Retina (tissue), 1 donor: ENCODE results near the gene FAM83E.
"Not testable (repeated sequence)": the region's sequence is repeated elsewhere in the genome, so short reads cannot be mapped to it uniquely, and the experiment has no call there.

ENCODE experiments used
- DNase-seq: peaks from one replicate; pipeline ENCODE4 v3.0.0-alpha.2; 2016

Gene FAM83E

GRCh38 chr19:48608798-48609263, 6.0 kb downstream of the FAM83E start:
- peak; percentile 69 for DNase-seq

DNA sequence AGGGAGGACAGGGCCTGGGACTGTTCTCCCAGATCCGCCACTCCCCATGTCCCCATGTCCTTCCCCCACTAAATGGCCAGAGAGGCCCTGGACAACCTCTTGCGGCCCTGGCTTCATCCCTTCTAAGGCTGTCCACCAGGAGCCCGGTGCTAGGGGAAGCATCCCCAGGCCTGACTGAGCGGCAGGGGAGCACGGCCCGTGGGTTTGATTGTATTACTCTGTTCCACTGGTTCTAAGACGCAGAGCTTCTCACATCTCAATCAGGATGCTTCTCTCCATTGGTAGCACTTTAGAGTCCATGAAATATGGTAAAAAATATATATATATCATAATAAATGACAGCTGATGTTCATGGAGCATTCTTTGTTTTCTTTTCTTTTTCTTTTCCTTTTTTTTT, 7.5 kb downstream of the FAM83E start:
- DNase-seq: no peak

DNA sequence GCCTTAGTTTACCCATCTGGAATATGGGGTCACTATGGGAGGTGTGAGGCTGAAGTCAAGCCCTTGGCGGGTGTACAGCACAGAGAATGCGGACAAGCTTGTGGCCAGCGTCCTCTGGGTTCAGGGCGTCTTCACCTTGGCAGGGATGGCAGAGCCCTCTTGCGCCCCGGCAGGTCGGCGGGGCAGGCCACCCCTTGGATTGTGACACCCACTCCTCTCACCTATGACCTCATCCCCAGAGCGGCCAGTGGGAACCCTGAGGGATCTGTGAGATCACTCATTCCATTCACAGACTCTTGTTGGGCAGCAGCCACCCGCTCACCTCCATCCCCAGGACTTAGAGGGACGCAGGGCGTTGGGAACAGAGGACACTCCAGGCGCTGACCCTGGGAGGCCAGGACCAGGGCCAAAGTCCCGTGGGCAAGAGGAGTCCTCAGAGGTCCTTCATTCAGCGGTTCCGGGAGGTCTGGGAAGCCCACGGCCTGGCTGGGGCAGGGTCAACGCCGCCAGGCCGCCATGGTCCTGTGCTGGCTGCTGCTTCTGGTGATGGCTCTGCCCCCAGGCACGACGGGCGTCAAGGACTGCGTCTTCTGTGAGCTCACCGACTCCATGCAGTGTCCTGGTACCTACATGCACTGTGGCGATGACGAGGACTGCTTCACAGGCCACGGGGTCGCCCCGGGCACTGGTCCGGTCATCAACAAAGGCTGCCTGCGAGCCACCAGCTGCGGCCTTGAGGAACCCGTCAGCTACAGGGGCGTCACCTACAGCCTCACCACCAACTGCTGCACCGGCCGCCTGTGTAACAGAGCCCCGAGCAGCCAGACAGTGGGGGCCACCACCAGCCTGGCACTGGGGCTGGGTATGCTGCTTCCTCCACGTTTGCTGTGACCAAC, 8.2 kb downstream of the FAM83E start, which contains the start of gene SPACA4:
Gene SPACA4 (plus strand): TSS at position 280 of the 896 bp plus-strand sequence. CDS start 237 bp downstream, at position 517.
- DNase-seq: no peak

- DNase-seq: no peak
Measured at GRCh38 chr19:48603850-48604249, 11.0 kb downstream of the FAM83E start.

DNA sequence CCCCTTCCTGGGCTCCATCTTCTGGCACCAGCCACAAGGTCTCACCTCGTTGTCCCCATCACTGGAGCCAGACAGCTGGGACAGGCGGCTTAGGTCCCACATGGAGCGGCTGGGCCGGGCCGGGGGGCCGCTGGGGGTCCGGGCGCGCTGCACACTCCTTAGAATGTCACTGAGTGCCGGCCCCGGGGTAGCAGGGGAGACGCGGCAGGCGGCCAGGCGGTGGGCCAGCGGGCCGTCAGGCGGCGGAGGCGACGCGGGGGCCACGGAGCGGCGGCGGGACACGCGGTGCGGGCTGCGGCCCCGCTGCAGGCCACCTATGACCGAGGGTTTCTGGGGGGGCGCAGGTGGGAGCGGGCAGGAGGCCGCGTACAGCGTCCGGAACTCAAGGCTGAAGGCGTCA, 11.4 kb downstream of the FAM83E start:
- DNase-seq: no peak

DNA sequence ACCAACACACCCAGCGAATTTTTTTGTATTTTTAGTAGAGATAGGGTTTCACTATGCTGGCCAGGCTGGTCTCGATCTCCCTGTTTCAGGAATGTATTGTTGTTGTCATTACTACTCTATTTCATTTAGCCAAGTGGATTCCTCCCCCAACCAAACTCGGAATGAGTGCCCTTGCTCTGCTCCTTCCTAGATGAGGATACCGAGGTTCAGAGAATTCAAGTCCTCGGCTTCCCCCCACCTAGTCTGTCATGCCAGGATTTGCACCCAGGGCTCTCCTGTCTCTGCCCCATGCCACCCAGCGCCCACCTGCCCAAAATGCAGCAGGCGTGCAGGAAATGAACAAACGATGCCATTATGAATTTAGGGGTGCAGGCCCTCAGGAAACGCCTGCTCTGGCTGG, 11.9 kb downstream of the FAM83E start:
- no peak for DNase-seq

- DNase-seq: no peak
Measured at GRCh38 chr19:48600679-48601417, 14.0 kb downstream of the FAM83E start.

- DNase-seq: no peak
Measured at GRCh38 chr19:48598996-48599700, 15.7 kb downstream of the FAM83E start.

DNA sequence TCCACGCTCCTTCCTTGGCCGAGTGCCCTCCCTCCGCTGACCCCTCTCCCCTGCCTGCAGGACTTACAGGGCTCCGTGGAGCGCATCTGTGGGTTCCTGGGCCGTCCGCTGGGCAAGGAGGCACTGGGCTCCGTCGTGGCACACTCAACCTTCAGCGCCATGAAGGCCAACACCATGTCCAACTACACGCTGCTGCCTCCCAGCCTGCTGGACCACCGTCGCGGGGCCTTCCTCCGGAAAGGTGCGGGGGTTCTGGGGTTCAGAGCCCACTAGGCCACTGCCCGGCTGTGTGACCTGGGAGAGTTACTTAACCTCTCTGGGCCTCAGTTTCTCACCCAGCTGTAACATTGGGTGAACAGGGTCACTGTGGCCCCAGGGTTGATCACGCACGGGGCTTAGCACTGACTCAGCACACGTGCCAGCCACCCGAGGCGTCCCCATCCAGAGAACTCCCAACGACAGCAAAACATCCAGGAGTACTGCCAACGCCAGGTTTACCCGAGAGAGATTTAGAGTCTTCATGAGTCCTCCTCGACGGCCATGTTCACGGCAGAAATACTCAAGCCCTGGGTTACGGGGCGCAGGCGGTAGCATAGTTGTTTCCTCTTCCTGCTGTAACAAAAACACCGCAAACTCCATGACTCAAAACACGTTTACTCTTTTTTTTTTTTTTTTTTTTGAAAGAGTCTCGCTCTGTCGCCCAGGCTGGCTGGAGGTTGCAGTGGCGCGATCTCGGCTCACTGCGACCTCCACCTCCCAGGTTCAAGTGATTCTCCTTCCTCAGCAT, 18.0 kb downstream of the FAM83E start:
- DNase-seq: no peak

DNA sequence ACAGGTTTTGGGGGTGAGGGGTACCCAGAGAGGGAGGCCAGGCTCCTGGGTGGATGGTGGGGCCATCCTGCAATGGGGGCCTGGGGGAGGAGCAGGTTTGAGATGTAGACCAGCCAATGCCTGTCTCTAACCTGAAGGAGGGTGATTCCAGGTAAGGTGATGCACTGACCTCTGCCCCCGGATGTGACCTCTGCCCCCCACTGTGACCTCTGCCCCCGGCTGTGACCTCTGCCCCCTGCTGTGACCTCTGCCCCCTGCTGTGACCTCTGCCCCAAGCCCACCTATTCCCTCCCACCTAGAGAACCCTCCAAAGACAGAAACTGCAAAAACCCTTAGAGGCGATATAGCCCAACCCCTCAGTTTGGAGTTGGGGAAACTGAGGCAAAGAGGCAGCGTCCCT, 18.6 kb downstream of the FAM83E start:
- no peak for DNase-seq

DNA sequence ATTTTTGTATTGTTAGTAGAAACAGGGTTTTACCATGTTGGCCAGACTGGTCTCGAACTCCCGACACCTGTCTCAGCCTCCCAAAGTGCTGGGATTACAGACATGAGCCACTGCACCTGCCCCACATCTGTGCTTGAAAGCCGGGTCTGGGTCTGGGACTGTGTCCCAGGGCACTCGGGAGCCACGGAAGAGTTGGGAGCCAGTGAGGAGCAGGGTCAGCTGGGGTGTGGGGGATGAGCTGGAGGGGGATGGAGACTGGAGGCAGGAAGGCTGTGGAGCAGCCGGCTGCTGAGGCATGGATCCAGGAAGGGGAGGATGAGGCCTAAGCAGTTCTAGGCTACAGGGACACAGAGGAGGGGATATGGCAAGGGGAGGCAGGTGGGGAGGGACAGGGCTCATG, 19.0 kb downstream of the FAM83E start:
- no peak for DNase-seq

GRCh38 chr19:48595171-48595570, 19.7 kb downstream of the FAM83E start:
- DNase-seq: no peak

DNA sequence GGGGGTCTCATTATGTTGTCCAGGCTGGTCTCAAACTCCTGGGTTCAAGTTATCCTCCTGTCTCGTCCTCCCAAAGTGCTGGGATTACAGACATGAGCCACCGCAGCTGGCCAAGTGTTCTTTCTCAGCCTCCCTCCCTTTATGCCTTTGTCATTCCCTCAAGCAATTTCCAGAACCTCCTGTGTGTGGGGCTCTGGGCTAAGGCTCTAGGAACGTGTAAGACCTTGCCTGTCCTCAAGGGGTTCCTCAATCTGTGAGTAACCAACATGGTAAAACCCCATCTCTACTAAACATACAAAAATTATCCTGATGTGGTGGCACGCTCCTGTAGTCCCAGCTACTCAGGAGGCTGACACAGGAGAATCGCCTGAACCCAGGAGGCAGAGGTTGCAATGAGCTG, 23.9 kb downstream of the FAM83E start:
- DNase-seq: no peak

GRCh38 chr19:48588670-48589401, 26.0 kb downstream of the FAM83E start:
- DNase-seq: peak; percentile 90

GRCh38 chr19:48587387-48587786, 27.5 kb downstream of the FAM83E start:
- no peak for DNase-seq

DNA sequence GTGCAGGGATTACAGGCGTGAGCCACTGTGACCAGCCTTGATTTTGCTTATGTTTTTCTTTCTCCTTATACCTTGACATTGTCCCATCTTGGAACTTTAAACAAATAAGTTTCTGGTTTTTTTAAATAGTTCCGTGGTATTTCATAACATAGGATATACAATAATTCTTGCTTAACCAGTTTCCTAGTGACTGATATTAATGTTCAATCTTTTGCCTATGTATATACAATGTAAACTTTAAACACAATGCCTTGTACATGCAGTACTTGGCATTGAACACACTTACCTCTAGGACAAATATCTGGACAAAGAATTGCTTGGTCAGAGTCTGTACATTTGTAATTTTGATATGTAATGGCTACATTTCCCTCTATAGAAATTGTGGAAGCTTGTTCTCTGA, 32.7 kb downstream of the FAM83E start:
- no peak for DNase-seq

DNA sequence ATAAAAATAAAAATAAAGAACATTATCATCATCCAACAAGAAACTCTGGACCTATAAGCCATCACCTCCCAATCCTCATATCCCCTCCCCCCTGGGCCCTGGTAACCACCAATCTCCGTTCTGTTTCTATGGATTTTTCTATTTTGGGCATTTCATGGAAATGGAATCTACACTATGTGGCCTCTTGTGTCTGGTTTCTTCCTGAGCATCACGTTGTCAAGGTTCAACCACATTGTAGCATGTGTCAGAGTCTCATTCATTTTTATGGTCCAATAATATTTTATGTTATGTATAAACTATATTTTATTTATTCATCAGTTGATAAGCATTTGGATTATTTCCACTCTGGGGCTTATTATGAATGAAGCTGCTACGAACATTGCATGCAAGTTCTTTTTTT, 36.0 kb downstream of the FAM83E start:
- no peak for DNase-seq

- DNase-seq: not testable (repeated sequence)
Measured at GRCh38 chr19:48577908-48578307, 37.0 kb downstream of the FAM83E start.

GRCh38 chr19:48575931-48576622, 38.8 kb downstream of the FAM83E start:
- no peak for DNase-seq

GRCh38 chr19:48573163-48573505, 41.7 kb downstream of the FAM83E start:
- peak; percentile 62 for DNase-seq
